Kidney (tissue), 22 donors: ENCODE measurements around the gene ADSS2. TPM values are rescaled to one million over a fixed set of nuclear protein-coding genes. Genes with fewer than 3 reads are reported as not detected.
"Not testable (repeated sequence)": the region's sequence is repeated elsewhere in the genome, so short reads cannot be mapped to it uniquely, and the experiment has no call there.

ENCODE experiments used
- DNase-seq, 5 donors: peaks; one replicate each; pipeline ENCODE4 v3.0.0-alpha.2; 2013 to 2020
- FAIRE-seq: peaks from 2 replicates; lab custom pipeline; 2012; peaks lifted over from hg19 to GRCh38; lab: Jason Lieb, UNC
- H3K27ac ChIP-seq, 2 donors: one replicate each; pipeline ENCODE4 v1.7.0; 2013; ENCODE audit warnings: low read depth in 2 of 2, low read length in 2 of 2, inconsistent platforms in 1 of 2
- H3K27me3 ChIP-seq: one replicate; pipeline ENCODE4 v1.7.1; 2013; ENCODE audit warnings: low read length, inconsistent platforms; ENCODE audit not compliant: control insufficient read depth, insufficient read depth
- H3K36me3 ChIP-seq, 3 donors: one replicate each; pipeline versions ENCODE4 v1.7.0 to v1.7.1; 2013; ENCODE audit warnings: low read length in 3 of 3, control low read depth in 1 of 3, inconsistent platforms in 1 of 3; ENCODE audit not compliant: insufficient read depth in 3 of 3, control insufficient read depth in 2 of 3
- H3K4me1 ChIP-seq, 3 donors: one replicate each; pipeline versions ENCODE4 v1.7.0 to v1.7.1; 2013; ENCODE audit warnings: low read length in 3 of 3, inconsistent platforms in 1 of 3, low read depth in 1 of 3; ENCODE audit not compliant: control insufficient read depth in 2 of 3, insufficient read depth in 2 of 3
- H3K4me3 ChIP-seq, 3 donors: one replicate each; pipeline versions ENCODE4 v1.7.0 to v1.8.1; 2013; ENCODE audit warnings: low read length in 3 of 3, control low read depth in 1 of 3, inconsistent platforms in 1 of 3
- H3K9ac ChIP-seq, 3 donors: one replicate each; pipeline versions ENCODE4 v1.7.0 to v1.7.1; 2013; ENCODE audit warnings: low read length in 3 of 3, control low read depth in 1 of 3, inconsistent platforms in 1 of 3
- H3K9me3 ChIP-seq, 3 donors: one replicate each; pipeline versions ENCODE4 v1.7.0 to v1.7.1; 2013; ENCODE audit warnings: low read length in 3 of 3, control low read depth in 1 of 3, inconsistent platforms in 1 of 3; ENCODE audit not compliant: control insufficient read depth in 2 of 3, insufficient read depth in 1 of 3
- intact Hi-C: fragments of 100-400 bp; cut with DNase I; formaldehyde crosslinking; loops from one replicate; pipeline ENCODE4 v1.11.1; 2022
- long read RNA-seq, 10 donors: library from polyadenylated mRNA in 1 of 10; unstranded in 1 of 10; transcript quantifications; one replicate each; pipeline ENCODE4 v2.0.0 and lab custom pipeline, GENCODE V29; 2021 to 2026
- polyA plus RNA-seq: library from polyadenylated mRNA; stranded (reverse); fragments of 350-450 nt; fragmentation: Illumina TruSeq; extraction: RNeasy Lipid Tissue Mini Kit (QIAGEN cat#74804); gene quantifications from one replicate; pipeline ENCODE4 v1.2.3, GENCODE V29; 2014; ENCODE audit warnings: low read depth, low replicate concordance; ENCODE audit not compliant: insufficient read depth
- total RNA-seq: library from RNA; stranded (reverse); fragmentation: NEBNext Ultra II Directional; extraction: Animal tissue kit (Norgen Biotek cat#: 25700); gene quantifications from one replicate; pipeline ENCODE4 v1.2.1, GENCODE V29; 2021
- TF ChIP-seq, protein P1 (sequence below): IDR thresholded peaks from 3 replicates; pipeline ENCODE4 v1.5.1; 2012; ENCODE audit warnings: mild to moderate bottlenecking, moderate library complexity, borderline replicate concordance; ENCODE audit not compliant: insufficient read depth; ENCODE audit errors: extremely low read depth
- donor health status: control.
- donor health status: control.
- donor health status: control.
- donor health status: control.
- donor health status: control.
- donor health status: DM: yes; HTN: yes; CAD: no.
- donor health status: Normal renal cell carcinoma (clear cell type).

The ADSS2 gene
- total RNA-seq: 50.3 TPM
- polyA plus RNA-seq: 19.7 TPM
- long read RNA-seq, donor 1, transcript ADSS-201 (13 exons, 2,780 nt): major isoform, 18 of 19 reads
- long read RNA-seq, donor 1, partial matches to known transcripts: 0 of 19 reads
- long read RNA-seq, donor 1, other reads (novel, unspliced or antisense): 0 of 19 reads
- long read RNA-seq, donor 2, transcript ADSS-201 (13 exons, 2,780 nt): major isoform, 9 of 9 reads
- long read RNA-seq, donor 2, partial matches to known transcripts: 0 of 9 reads
- long read RNA-seq, donor 2, other reads (novel, unspliced or antisense): 0 of 9 reads
- long read RNA-seq, donor 3, transcript ADSS-201 (13 exons, 2,780 nt): major isoform, 12 of 17 reads
- long read RNA-seq, donor 3, partial matches to known transcripts: 5 of 17 reads
- long read RNA-seq, donor 3, other reads (novel, unspliced or antisense): 0 of 17 reads
- long read RNA-seq, donor 4, transcript ADSS-201 (13 exons, 2,780 nt): major isoform, 13 of 18 reads
- long read RNA-seq, donor 4, partial matches to known transcripts: 5 of 18 reads
- long read RNA-seq, donor 4, other reads (novel, unspliced or antisense): 0 of 18 reads
- long read RNA-seq, donor 5, partial matches to known transcripts: 0 of 1 reads
- long read RNA-seq, donor 5, other reads (novel, unspliced or antisense): 0 of 1 reads
- long read RNA-seq, donor 6, transcript ADSS-201 (13 exons, 2,780 nt): major isoform, 10 of 15 reads
- long read RNA-seq, donor 6, partial matches to known transcripts: 5 of 15 reads
- long read RNA-seq, donor 6, other reads (novel, unspliced or antisense): 0 of 15 reads
- long read RNA-seq, donor 7, transcript ADSS-201 (13 exons, 2,780 nt): major isoform, 52 of 58 reads
- long read RNA-seq, donor 7, partial matches to known transcripts: 3 of 58 reads
- long read RNA-seq, donor 7, other reads (novel, unspliced or antisense): 3 of 58 reads
- long read RNA-seq, donor 8, transcript ADSS-201 (13 exons, 2,780 nt): major isoform, 11 of 11 reads
- long read RNA-seq, donor 8, partial matches to known transcripts: 0 of 11 reads
- long read RNA-seq, donor 8, other reads (novel, unspliced or antisense): 0 of 11 reads
- long read RNA-seq, donor 9, transcript ADSS-201 (13 exons, 2,780 nt): major isoform, 6 of 6 reads
- long read RNA-seq, donor 9, partial matches to known transcripts: 0 of 6 reads
- long read RNA-seq, donor 9, other reads (novel, unspliced or antisense): 0 of 6 reads
- long read RNA-seq, donor 10, transcript ADSS-201 (13 exons, 2,780 nt): major isoform, 12 of 19 reads
- long read RNA-seq, donor 10, partial matches to known transcripts: 5 of 19 reads
- long read RNA-seq, donor 10, other reads (novel, unspliced or antisense): 0 of 19 reads

GRCh38 chr1:244451539-244451950, at the start of gene ADSS2:
TSS of gene ADSS2 (minus strand) at chr1:244451909. CDS start at chr1:244451817, 92 bp downstream.
- no peaks in the 10 kb centered on the region for H3K36me3 ChIP-seq
- H3K9me3 ChIP-seq: no peaks in the 10 kb centered on the region
- H3K27ac ChIP-seq: peak within 1 kb of the TSS; percentile 93 to 94
- TF ChIP-seq, protein P1, sequence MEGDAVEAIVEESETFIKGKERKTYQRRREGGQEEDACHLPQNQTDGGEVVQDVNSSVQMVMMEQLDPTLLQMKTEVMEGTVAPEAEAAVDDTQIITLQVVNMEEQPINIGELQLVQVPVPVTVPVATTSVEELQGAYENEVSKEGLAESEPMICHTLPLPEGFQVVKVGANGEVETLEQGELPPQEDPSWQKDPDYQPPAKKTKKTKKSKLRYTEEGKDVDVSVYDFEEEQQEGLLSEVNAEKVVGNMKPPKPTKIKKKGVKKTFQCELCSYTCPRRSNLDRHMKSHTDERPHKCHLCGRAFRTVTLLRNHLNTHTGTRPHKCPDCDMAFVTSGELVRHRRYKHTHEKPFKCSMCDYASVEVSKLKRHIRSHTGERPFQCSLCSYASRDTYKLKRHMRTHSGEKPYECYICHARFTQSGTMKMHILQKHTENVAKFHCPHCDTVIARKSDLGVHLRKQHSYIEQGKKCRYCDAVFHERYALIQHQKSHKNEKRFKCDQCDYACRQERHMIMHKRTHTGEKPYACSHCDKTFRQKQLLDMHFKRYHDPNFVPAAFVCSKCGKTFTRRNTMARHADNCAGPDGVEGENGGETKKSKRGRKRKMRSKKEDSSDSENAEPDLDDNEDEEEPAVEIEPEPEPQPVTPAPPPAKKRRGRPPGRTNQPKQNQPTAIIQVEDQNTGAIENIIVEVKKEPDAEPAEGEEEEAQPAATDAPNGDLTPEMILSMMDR: no peak
- H3K27me3 ChIP-seq: no peaks in the 10 kb centered on the region
- peak within 1 kb of the TSS; percentile 62 to 92 (median 73) for H3K9ac ChIP-seq
- no peak for FAIRE-seq
- H3K4me3 ChIP-seq: peak within 1 kb of the TSS; percentile 77 to 90 (median 87)
- intact Hi-C loops: no loop called here
- peaks cover 0 to 14% (median 13%) of the 10 kb centered on the region in 3 donors for H3K4me1 ChIP-seq
- DNase-seq: no peak

GRCh38 chr1:244500515-244500914, 48.8 kb upstream of the ADSS2 start:
- H3K36me3 ChIP-seq, H3K9me3 ChIP-seq, H3K27me3 ChIP-seq, FAIRE-seq, DNase-seq, H3K4me3 ChIP-seq, H3K9ac ChIP-seq, intact Hi-C loops, H3K4me1 ChIP-seq, H3K27ac ChIP-seq: not testable (repeated sequence)

DNA sequence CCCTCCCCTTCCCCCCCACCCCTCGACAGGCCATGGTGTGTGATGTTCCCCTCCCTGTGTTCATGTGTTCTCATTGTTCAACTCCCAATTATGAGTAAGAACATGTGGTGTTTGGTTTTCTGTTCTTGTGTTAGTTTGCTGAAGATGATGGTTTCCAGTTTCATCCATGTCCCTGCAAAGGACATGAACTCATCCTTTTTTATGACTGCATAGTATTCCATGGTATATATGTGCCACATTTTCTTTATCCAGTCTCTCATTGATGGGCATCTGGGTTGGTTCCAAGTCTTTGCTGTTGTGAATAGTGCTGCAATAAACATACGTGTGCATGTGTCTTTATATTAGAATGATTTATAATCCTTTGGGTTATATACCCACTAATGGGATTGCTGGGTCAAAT, 47.8 kb upstream of the ADSS2 start:
- DNase-seq, H3K9me3 ChIP-seq, intact Hi-C loops, H3K27ac ChIP-seq, H3K4me3 ChIP-seq, H3K9ac ChIP-seq, H3K4me1 ChIP-seq, H3K27me3 ChIP-seq, FAIRE-seq, H3K36me3 ChIP-seq: not testable (repeated sequence)

DNA sequence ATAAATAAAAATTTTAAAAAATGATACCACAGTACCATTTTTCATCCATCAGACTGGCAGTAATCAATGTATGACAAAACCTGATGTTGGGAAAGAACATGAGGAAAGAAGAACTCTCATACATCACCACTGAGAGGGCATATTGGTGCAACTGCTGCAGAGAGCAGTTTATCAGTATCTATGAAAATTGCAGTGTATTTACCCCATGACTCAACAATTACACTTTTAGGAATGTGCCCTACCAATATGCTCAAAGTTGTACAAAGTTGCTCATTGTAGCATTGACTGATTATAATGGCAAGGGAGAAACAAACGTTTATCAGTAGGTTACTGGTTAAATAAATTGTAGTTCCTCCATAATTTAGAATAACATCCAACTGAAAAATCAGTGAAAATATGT, 46.1 kb upstream of the ADSS2 start:
- DNase-seq (no peak), FAIRE-seq (no peak)
- H3K4me1 ChIP-seq: no peaks in the 10 kb centered on the region
- H3K9ac ChIP-seq: no peak overlapping the region
- H3K27me3 ChIP-seq: no peaks in the 10 kb centered on the region
- H3K4me3 ChIP-seq: no peak overlapping the region
- peaks cover 0 to 2% (median 0%) of the 10 kb centered on the region in 3 donors for H3K9me3 ChIP-seq
- no peaks in the 10 kb centered on the region for H3K36me3 ChIP-seq
- intact Hi-C loops: no loop called here
- no peak overlapping the region for H3K27ac ChIP-seq
- TF ChIP-seq, protein P1: no peak
